Liver (tissue), 3 donors: Measurements from ENCODE around the gene ERI3.

Experiments
- FOXA1 ChIP-seq: IDR thresholded peaks from 2 replicates; pipeline ENCODE4 v1.6.1; 2016; ENCODE audit warnings: antibody characterized with exemption
- GABPA ChIP-seq, 2 donors: IDR thresholded peaks in 1 of 2; conservative IDR thresholded peaks in 1 of 2; 2 replicates each; pipeline ENCODE4 v1.6.1; 2016; ENCODE audit warnings: antibody characterized with exemption in 2 of 2, mild to moderate bottlenecking in 1 of 2, moderate library complexity in 1 of 2
- MAX ChIP-seq: IDR thresholded peaks from 2 replicates; pipeline ENCODE4 v1.6.1; 2016; ENCODE audit warnings: antibody characterized with exemption
- RXRA ChIP-seq, 2 donors: IDR thresholded peaks; 2 replicates each; pipeline ENCODE4 v1.6.1; 2017 to 2018; ENCODE audit warnings: antibody characterized with exemption in 2 of 2, mild to moderate bottlenecking in 1 of 2
- TF ChIP-seq, protein P1 (sequence below): fragments of 150-350 bp; IDR thresholded peaks from 2 replicates; pipeline ENCODE4 v1.5.1; 2017; ENCODE audit warnings: improper control_type of control experiment, low read depth, low read length; ENCODE audit not compliant: missing input control
- TF ChIP-seq, protein P2 (sequence below): IDR thresholded peaks from 2 replicates; pipeline ENCODE4 v1.6.1; 2016; ENCODE audit warnings: antibody characterized with exemption
- donor health status: healthy.
- donor health status: healthy.

- TF ChIP-seq, protein P1, sequence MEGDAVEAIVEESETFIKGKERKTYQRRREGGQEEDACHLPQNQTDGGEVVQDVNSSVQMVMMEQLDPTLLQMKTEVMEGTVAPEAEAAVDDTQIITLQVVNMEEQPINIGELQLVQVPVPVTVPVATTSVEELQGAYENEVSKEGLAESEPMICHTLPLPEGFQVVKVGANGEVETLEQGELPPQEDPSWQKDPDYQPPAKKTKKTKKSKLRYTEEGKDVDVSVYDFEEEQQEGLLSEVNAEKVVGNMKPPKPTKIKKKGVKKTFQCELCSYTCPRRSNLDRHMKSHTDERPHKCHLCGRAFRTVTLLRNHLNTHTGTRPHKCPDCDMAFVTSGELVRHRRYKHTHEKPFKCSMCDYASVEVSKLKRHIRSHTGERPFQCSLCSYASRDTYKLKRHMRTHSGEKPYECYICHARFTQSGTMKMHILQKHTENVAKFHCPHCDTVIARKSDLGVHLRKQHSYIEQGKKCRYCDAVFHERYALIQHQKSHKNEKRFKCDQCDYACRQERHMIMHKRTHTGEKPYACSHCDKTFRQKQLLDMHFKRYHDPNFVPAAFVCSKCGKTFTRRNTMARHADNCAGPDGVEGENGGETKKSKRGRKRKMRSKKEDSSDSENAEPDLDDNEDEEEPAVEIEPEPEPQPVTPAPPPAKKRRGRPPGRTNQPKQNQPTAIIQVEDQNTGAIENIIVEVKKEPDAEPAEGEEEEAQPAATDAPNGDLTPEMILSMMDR, result no peak
- TF ChIP-seq MAX, result no peak
- no peak for TF ChIP-seq GABPA (IDR thresholded peaks at IDR 0.05 in 1 of 2, conservative IDR thresholded peaks at IDR 0.05 in 1 of 2)
- TF ChIP-seq, protein P2, sequence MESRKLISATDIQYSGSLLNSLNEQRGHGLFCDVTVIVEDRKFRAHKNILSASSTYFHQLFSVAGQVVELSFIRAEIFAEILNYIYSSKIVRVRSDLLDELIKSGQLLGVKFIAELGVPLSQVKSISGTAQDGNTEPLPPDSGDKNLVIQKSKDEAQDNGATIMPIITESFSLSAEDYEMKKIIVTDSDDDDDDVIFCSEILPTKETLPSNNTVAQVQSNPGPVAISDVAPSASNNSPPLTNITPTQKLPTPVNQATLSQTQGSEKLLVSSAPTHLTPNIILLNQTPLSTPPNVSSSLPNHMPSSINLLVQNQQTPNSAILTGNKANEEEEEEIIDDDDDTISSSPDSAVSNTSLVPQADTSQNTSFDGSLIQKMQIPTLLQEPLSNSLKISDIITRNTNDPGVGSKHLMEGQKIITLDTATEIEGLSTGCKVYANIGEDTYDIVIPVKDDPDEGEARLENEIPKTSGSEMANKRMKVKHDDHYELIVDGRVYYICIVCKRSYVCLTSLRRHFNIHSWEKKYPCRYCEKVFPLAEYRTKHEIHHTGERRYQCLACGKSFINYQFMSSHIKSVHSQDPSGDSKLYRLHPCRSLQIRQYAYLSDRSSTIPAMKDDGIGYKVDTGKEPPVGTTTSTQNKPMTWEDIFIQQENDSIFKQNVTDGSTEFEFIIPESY, result no peak
- TF ChIP-seq RXRA (IDR thresholded peaks at IDR 0.05), result no peak
- no peak for TF ChIP-seq FOXA1
Measured at GRCh38 chr1:44249543-44249942, 105.5 kb downstream of the ERI3 start.
